Body of pancreas (tissue), 4 donors: ENCODE data around the gene ARHGAP15.

ENCODE experiments used
- POLR2A ChIP-seq, 3 donors: fragments of 450-650 bp; IDR thresholded peaks; one replicate each; pipeline ENCODE4 v1.6.1; 2016; ENCODE audit warnings: antibody characterized with exemption in 3 of 3, mild to moderate bottlenecking in 2 of 3
- TF ChIP-seq, protein P1 (sequence below), 7 experiments: fragments of 450-650 bp in 4 of 7; fragments of 200-600 bp in 3 of 7; sonication (generic) in 3 of 7; IDR thresholded peaks; one replicate each; pipeline ENCODE4 v1.5.1; 2016 to 2019; ENCODE audit warnings: antibody characterized with exemption in 7 of 7

DNA sequence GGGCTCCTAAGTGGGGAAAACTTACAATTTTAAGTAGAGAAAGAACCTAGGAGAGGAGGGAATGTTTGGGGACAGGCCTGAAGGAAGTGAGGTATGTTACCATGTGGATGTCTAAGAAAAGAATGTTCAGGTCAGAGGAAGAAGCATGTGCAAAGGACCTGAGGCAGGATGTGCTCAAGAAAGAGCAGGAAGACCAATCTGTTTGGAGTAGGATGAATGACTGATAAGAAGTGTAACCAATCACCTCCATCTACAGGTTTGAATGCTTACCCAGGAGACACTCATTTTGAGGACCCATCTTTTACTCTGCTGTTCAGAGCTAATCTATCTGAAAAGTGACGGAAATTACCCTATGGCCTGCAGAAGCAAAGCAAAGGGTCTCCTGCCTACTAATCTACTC, 342.3 kb downstream of the ARHGAP15 start:
- TF ChIP-seq, protein P1, sequence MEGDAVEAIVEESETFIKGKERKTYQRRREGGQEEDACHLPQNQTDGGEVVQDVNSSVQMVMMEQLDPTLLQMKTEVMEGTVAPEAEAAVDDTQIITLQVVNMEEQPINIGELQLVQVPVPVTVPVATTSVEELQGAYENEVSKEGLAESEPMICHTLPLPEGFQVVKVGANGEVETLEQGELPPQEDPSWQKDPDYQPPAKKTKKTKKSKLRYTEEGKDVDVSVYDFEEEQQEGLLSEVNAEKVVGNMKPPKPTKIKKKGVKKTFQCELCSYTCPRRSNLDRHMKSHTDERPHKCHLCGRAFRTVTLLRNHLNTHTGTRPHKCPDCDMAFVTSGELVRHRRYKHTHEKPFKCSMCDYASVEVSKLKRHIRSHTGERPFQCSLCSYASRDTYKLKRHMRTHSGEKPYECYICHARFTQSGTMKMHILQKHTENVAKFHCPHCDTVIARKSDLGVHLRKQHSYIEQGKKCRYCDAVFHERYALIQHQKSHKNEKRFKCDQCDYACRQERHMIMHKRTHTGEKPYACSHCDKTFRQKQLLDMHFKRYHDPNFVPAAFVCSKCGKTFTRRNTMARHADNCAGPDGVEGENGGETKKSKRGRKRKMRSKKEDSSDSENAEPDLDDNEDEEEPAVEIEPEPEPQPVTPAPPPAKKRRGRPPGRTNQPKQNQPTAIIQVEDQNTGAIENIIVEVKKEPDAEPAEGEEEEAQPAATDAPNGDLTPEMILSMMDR (IDR thresholded peaks at IDR 0.05), result no peak
- no peak for TF ChIP-seq POLR2A (IDR thresholded peaks at IDR 0.05)
